SK-N-SH (cell line): ENCODE results near the gene SERPINH1. TPM values are rescaled to one million over a fixed set of nuclear protein-coding genes. Genes with fewer than 3 reads are reported as not detected.

Experiments used
- CTCF ChIA-PET: fragments of 300-600, 350-600 bp; formaldehyde crosslinking; extraction: SDS; loops from one replicate; lab custom pipeline; 2021; lab: Yijun Ruan, JAX
- POLR2A ChIA-PET: fragments of 350-600 bp; sonication (Branson Sonifier 250); formaldehyde crosslinking; extraction: SDS; loops from one replicate; lab custom pipeline; 2020; ENCODE audit warnings: antibody characterized with exemption, inconsistent platforms; lab: Yijun Ruan, JAX
- DNase-seq: peaks from one replicate; pipeline ENCODE4 v3.0.0; 2012
- H2AFZ ChIP-seq: fragments of 200-600 bp; sonication (generic); 2 replicates; pipeline ENCODE4 v1.8.1; 2016; ENCODE audit warnings: antibody characterized with exemption, mild to moderate bottlenecking, low read depth
- H3F3A ChIP-seq: fragments of 200-600 bp; sonication (generic); replicated peaks from 2 replicates; pipeline ENCODE3; 2016; ENCODE audit warnings: antibody characterized with exemption, mild to moderate bottlenecking; ENCODE audit not compliant: insufficient read depth
- H3K27ac ChIP-seq, 2 experiments: fragments of 200-500 bp in 1 of 2; fragments of 200-600 bp in 1 of 2; sonication (Bioruptor generic) in 1 of 2; sonication (generic), shearing (Covaris generic) in 1 of 2; 2 replicates each; pipeline versions ENCODE4 v1.5.1 to v1.6.1; 2014 to 2016; ENCODE audit warnings: low read depth in 2 of 2, inconsistent platforms in 1 of 2, low read length in 1 of 2, mild to moderate bottlenecking in 1 of 2, mixed read lengths in 1 of 2
- H3K27me3 ChIP-seq: fragments of 200-600 bp; sonication (generic), shearing (Covaris generic); 2 replicates; pipeline ENCODE4 v1.6.1; 2016; ENCODE audit warnings: mixed run types; ENCODE audit not compliant: insufficient read depth
- H3K36me3 ChIP-seq, 2 experiments: fragments of 200-500 bp in 1 of 2; fragments of 200-600 bp in 1 of 2; sonication (Bioruptor generic) in 1 of 2; sonication (generic) in 1 of 2; replicated peaks in 1 of 2; 2 replicates each; pipeline versions ENCODE3 to v1.5.1; 2014 to 2016; ENCODE audit warnings: low read length in 1 of 2, mild to moderate bottlenecking in 1 of 2; ENCODE audit not compliant: insufficient read depth in 2 of 2, control insufficient read depth in 1 of 2
- H3K4me1 ChIP-seq, 2 experiments: fragments of 200-500 bp in 1 of 2; fragments of 200-600 bp in 1 of 2; sonication (Bioruptor generic) in 1 of 2; sonication (generic), shearing (Covaris generic) in 1 of 2; 2 replicates each; pipeline versions ENCODE4 v1.5.1 to v1.6.1; 2014 to 2016; ENCODE audit warnings: low read depth in 1 of 2, low read length in 1 of 2, mixed run types in 1 of 2; ENCODE audit not compliant: insufficient read depth in 2 of 2, control insufficient read depth in 1 of 2
- H3K4me2 ChIP-seq: fragments of 200-600 bp; sonication (generic), shearing (Covaris generic); 2 replicates; pipeline ENCODE4 v1.6.1; 2017; ENCODE audit warnings: mixed run types
- H3K4me3 ChIP-seq, 2 experiments: fragments of 200-500 bp in 1 of 2; fragments of 200-600 bp in 1 of 2; sonication (Bioruptor generic) in 1 of 2; sonication (generic), shearing (Covaris generic) in 1 of 2; 2 replicates each; pipeline versions ENCODE4 v1.5.1 to v1.8.1; 2014 to 2016; ENCODE audit warnings: low read depth in 2 of 2, inconsistent platforms in 1 of 2, low read length in 1 of 2, mild to moderate bottlenecking in 1 of 2, mixed read lengths in 1 of 2, moderate library complexity in 1 of 2
- H3K79me2 ChIP-seq: fragments of 200-600 bp; sonication (generic); 2 replicates; pipeline ENCODE4 v1.8.1; 2017; ENCODE audit warnings: mild to moderate bottlenecking; ENCODE audit not compliant: insufficient read depth
- H3K9ac ChIP-seq: fragments of 200-600 bp; sonication (generic); 2 replicates; pipeline ENCODE4 v1.6.1; 2017; ENCODE audit warnings: mixed run types
- H3K9me2 ChIP-seq: fragments of 200-600 bp; sonication (generic); 2 replicates; pipeline ENCODE4 v1.6.1; 2017; ENCODE audit warnings: mixed run types
- H3K9me3 ChIP-seq: fragments of 200-600 bp; sonication (generic); 2 replicates; pipeline ENCODE4 v1.6.1; 2017; ENCODE audit warnings: mixed run types, mild to moderate bottlenecking, moderate library complexity
- H4K20me1 ChIP-seq: fragments of 200-600 bp; sonication (generic); 2 replicates; pipeline ENCODE4 v1.6.1; 2017; ENCODE audit warnings: mild to moderate bottlenecking, mixed run types; ENCODE audit not compliant: insufficient read depth
- EZH2phosphoT487 ChIP-seq: fragments of 200-600 bp; sonication (generic); IDR thresholded peaks from 2 replicates; pipeline ENCODE4 v1.6.1; 2017; ENCODE audit warnings: low read depth, mixed run types, mild to moderate bottlenecking, antibody characterized with exemption, moderate library complexity, borderline replicate concordance
- YY1 ChIP-seq: IDR thresholded peaks from 2 replicates; pipeline ENCODE4 v1.4.0; 2012; ENCODE audit warnings: low read depth, mild to moderate bottlenecking
- WGBS: methylation state at CpG from one replicate; pipeline ENCODE4 v1.1.6; 2017; ENCODE audit warnings: low lambda C conversion rate; 5-methylcytosine and 5-hydroxymethylcytosine counted together
- polyA plus RNA-seq, 3 experiments: library from polyadenylated mRNA; depleted of rRNA; stranded (reverse); fragments of >200 nt; gene quantifications; 2 replicates each; pipeline ENCODE4 v1.2.3, GENCODE V29; 2012
- TF ChIP-seq, protein P1 (sequence below): IDR thresholded peaks from 2 replicates; pipeline ENCODE4 v1.4.0; 2012; ENCODE audit warnings: low read depth
- TF ChIP-seq, protein P2 (sequence below): fragments of 150-350 bp; IDR thresholded peaks from 2 replicates; pipeline ENCODE4 v1.6.1; 2016; ENCODE audit warnings: mild to moderate bottlenecking, low read depth, low read length
- TF ChIP-seq, protein P3 (sequence below): fragments of 150-350 bp; IDR thresholded peaks from 2 replicates; pipeline ENCODE4 v1.6.1; 2017; ENCODE audit warnings: antibody characterized with exemption, low read length, low read depth, borderline replicate concordance

The SERPINH1 gene
- polyA plus RNA-seq, 1 of the 3 experiments (the other 2 are of a cell fraction), result 293 TPM

GRCh38 chr11:75616281-75616680 lies 54.2 kb downstream of the SERPINH1 start:
- Histone ChIP-seq H3K4me3 (no peak overlapping the region), H3K4me2 (no peak overlapping the region), H3K9me2 (no peaks in the 10 kb centered on the region), H3K27me3 (no peaks in the 10 kb centered on the region), H4K20me1 (no peaks in the 10 kb centered on the region), H3F3A (no peaks in the 10 kb centered on the region), H3K9me3 (no peaks in the 10 kb centered on the region), H3K36me3 (no peaks in the 10 kb centered on the region), H3K79me2 (no peaks in the 10 kb centered on the region), H3K9ac (no peak overlapping the region), H2AFZ (no peak overlapping the region), H3K27ac (no peak overlapping the region; a peak in 1 of 4 replicates), H3K4me1 (peaks cover 0 to 13% of the 10 kb centered on the region in 2 experiments; a peak in 2 of 4 replicates)
- CTCF ChIA-PET, result interaction anchor here (0.9 to 2.7 kb wide), 4 partner anchors 11 to 19 kb away, joined by 3 to 11 read pairs (median 5); no protein-coding TSS in a partner anchor
- POLR2A ChIA-PET, result no interaction called here
- TF ChIP-seq, protein P1, sequence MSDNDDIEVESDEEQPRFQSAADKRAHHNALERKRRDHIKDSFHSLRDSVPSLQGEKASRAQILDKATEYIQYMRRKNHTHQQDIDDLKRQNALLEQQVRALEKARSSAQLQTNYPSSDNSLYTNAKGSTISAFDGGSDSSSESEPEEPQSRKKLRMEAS, result no peak
- TF ChIP-seq YY1, result no peak
- TF ChIP-seq EZH2phosphoT487, result no peak
- TF ChIP-seq, protein P2, sequence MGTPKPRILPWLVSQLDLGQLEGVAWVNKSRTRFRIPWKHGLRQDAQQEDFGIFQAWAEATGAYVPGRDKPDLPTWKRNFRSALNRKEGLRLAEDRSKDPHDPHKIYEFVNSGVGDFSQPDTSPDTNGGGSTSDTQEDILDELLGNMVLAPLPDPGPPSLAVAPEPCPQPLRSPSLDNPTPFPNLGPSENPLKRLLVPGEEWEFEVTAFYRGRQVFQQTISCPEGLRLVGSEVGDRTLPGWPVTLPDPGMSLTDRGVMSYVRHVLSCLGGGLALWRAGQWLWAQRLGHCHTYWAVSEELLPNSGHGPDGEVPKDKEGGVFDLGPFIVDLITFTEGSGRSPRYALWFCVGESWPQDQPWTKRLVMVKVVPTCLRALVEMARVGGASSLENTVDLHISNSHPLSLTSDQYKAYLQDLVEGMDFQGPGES, result no peak
- TF ChIP-seq, protein P3, sequence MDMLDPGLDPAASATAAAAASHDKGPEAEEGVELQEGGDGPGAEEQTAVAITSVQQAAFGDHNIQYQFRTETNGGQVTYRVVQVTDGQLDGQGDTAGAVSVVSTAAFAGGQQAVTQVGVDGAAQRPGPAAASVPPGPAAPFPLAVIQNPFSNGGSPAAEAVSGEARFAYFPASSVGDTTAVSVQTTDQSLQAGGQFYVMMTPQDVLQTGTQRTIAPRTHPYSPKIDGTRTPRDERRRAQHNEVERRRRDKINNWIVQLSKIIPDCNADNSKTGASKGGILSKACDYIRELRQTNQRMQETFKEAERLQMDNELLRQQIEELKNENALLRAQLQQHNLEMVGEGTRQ, result no peak
- 81% methylated on average over 5 of the region's 5 CpGs for WGBS
- no peak for DNase-seq

Other genes starting within 250 kb of the SERPINH1 start
- 6.7 and 7.0 TPM in 2 replicates for gene ARRB1, start 210.6 kb upstream of the SERPINH1 start, polyA plus RNA-seq (2012; rRNA removed)
- 4,220 and 4,540 TPM in 2 replicates for gene RPS3, start 162.7 kb upstream of the SERPINH1 start, polyA plus RNA-seq (2012; rRNA removed)
- 1.7 and 2.0 TPM in 2 replicates for gene KLHL35, start 129.1 kb upstream of the SERPINH1 start, polyA plus RNA-seq (2012; rRNA removed)
- 1.6 and 2.2 TPM in 2 replicates for gene GDPD5, start 36.3 kb upstream of the SERPINH1 start, polyA plus RNA-seq (2012; rRNA removed)
- 11.1 and 13.1 TPM in 2 replicates for gene MAP6, start 106.8 kb downstream of the SERPINH1 start, polyA plus RNA-seq (2012; rRNA removed)
- gene MOGAT2, start 155.6 kb downstream of the SERPINH1 start, polyA plus RNA-seq (2012; rRNA removed), result 0.03 TPM in 1 of 2 replicates, not detected in the other
- 1.1 and 1.4 TPM in 2 replicates for gene DGAT2, start 206.5 kb downstream of the SERPINH1 start, polyA plus RNA-seq (2012; rRNA removed)